GM21447 (cell line): ENCODE results near the gene ZNF518B.
"Not testable (repeated sequence)": the region's sequence is repeated elsewhere in the genome, so short reads cannot be mapped to it uniquely, and the experiment has no call there.

Source experiments
- ATAC-seq: cut with Tn5 transposase; IDR thresholded peaks from one replicate; pipeline ENCODE4 v1.9.1; 2021; ENCODE audit not compliant: unreplicated experiment

The ZNF518B gene

DNA sequence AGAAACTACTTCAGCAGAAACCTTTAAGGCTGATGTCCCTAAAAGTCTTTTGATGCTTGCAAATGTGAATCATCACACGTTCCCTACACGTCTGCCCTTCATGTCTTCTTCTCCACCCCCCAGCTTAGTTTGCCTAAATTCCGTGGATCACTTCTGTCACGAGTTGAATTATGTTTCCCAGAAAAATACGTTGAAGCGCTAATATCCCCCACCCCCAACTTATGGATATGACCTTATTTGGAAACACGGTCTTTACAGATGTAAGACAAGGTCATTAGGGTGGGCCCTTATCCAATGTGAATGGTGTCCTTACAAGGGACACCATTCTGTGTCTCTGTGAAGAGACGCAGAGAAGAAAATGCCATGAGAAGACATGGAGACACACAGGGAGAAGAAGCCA lies 2.1 kb upstream of the ZNF518B start:
- ATAC-seq = no peak

DNA sequence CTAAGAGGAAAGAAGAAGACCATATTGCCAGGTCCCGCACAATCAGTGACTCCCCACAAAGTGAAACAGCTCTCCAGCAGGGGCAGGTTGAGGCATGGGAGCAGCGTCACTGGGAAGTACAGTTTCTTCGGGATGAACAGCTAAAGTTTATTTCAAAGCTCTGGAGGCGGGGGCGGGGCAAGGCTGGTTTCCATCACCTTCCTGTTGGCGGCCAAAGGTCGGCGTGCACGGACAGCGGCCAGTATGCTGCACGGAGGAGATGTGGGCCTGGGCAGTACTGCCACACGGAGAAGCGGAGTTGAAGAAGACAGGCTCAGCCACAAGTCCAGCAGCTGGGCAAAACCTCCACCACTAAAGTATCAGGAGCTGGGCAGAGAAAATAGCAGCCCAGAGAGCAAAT lies 951 bp upstream of the ZNF518B start:
- ATAC-seq = no peak

DNA sequence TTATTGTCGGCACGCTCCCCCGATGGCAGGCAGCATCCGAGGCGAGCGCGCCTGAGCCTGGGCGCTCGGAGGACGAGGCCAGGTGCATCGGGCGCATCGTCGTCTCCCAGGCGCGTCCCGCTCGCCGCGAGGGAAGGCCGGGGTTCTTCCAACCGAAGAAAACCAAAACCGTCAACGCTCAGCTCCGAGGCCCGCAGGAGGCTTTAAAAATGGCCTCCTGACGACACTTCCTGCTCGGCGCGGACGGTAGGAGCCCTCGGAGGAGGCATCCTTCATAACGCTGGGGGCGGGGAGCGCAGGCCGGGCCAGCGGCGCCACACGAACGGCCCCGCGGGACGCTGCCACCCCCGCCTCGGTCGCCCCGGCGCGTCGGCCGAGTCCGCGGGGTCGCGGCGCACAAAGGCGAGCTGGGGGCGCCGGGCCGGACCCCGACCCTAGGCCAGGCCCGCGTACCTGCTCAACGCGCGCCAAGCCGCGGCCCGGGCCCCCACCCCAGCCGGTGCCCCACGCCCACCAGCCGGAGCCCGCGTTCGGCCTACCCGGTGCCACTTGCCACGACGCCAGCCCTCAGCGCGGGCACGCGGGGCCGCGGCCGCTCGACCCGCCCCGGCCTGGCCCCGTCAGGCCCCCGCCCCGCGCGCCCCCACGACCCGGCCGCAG lies 501 bp downstream of the ZNF518B start:
- peak; percentile 66 for ATAC-seq

DNA sequence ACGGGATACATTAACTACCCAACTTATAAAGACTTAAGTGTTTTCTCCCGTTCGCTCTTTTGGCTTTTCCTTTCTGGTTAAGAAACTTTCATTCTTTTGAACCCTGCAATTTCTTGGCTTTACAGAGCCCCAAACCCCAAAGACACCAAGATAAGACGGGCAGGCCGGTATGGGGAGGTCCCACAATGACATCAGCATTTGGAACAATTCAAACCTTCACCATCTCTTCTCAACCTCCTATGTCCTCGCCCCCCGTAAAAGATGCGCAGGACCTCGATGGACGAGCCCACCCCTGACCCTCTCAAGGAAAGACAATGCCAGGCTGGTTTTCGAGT lies 999 bp downstream of the ZNF518B start:
- ATAC-seq = no peak

DNA sequence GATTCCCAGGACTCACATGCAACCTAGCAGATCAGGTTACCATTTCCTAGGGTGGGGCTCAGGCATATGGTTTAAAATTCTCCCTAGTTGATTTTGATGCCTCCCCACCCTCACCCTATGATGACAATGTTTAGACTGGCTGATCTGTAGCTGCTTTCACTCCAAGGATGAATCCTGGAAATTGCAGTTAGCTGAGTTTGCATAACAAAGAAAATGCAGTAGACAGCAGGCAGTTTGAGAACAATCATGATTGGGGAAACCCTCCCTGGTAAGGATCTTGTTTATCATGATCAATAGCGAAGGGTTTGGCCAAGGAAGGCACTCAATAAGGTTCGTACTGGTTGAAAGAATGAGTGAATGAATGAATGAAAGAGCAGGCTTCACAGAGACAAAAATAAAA lies 2.1 kb downstream of the ZNF518B start:
- no peak for ATAC-seq

DNA sequence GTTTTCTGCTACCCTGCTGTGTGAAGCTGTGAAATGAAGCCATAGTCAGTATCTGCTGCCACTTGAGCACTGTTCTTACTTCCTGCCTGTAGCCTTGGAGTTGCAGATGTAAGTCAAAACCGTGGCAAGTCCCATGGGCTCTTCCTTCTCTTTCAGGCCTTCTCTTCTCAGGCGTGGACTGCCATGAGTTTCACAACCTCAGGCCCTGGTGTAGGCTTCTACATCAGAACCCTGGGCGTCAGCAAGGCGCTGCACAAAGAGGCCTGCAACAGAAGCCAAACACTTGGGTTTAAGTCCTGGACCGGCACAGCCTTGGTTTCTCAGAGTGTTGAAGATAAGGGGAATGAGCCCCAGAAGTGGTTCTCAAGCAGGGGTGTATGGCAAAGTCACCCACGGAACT lies 2.5 kb downstream of the ZNF518B start:
- ATAC-seq = no peak

DNA sequence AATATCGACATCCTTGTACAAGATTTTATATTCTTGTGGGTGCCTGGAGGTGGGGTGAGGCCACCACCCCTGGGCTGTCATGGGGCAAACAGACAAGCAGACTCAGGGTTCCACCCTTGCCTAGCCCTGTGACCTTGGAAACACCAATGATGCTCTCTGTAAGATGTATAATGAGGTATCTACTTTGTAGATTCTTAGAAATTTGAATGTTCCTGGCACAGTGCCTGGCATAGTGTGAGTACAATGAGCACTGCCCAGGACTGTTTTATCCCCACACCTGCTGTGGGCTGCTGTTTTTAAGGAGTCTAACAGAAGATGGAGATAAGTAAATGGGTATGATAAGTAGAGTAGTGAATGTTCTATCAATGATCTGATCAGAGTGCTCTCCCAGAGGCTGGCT lies 3.1 kb downstream of the ZNF518B start:
- ATAC-seq = no peak

DNA sequence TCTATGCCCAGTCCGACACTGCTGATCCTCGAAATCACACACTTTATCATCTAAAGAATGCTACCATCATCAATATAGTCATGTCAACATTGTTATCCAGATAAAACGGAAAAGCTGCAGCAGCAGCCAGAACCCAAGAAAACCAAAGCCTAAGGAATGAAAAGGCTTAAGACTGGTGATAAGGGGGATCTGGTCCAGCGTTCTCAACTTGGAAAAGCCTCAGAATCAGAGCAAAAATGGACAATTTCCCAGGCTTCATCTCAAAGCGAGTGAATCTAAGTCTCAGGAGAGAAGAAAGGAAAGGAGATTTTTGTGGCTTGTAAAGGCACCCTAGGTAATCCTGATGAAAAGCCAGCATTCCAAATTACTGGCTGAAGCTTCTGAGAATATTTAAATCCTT lies 8.2 kb downstream of the ZNF518B start:
- ATAC-seq = no peak

DNA sequence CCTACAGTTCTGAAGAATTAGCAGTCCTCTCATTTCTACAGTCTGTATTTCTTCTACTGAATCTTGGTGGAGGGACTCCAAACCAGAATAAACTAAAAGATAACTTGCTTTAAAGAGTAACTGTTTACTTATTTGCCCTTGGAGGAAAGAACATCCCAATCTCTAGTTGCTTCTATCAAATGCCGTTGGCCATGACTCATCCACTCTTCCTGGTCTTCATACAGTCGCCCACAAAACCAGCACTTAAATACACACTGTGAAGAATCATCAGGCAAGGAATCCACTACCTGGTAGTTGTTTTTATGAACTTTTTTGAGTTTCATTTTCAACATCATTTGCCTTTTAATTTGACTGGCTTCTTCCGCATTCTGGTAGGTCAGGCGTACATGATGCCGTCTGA lies 14.2 kb downstream of the ZNF518B start:
- ATAC-seq = no peak

DNA sequence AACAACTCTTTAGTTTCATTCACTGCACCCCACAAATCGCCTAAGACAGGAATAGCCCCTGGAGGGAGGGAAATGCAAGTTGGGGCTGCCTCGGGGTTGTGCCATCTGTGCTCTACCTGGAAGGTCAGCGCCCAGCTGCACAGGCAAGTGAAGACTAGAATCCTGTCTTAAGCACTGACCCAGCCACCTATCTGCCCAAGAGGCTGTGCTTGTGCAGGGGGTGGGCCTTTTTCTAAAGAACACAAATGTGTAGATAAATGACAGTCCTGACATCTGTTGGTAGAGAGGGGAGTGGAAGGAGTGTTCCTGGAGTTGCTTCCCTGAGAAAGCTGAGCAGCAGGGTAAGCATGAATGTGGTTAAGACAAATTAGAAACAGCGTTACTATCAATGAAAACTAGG lies 15.7 kb downstream of the ZNF518B start:
- ATAC-seq = no peak

DNA sequence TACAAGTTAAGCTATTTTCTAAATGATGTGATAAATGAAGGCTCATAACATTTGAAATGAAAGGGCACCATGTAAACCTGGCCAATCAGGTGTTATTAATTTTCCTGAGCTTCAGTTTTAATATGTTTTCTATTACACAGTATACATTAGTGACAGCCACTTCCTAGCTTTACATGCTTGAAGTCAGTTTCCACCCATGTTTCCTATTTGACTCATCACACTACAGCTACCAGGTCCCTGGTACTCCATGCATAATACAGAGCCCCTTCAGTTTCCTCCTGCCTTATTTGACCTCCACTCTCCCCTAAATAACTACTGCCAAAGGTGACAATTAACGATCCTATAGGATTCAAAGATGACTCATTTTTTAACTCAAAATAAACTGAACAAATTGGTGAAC lies 18.3 kb downstream of the ZNF518B start:
- ATAC-seq = no peak

DNA sequence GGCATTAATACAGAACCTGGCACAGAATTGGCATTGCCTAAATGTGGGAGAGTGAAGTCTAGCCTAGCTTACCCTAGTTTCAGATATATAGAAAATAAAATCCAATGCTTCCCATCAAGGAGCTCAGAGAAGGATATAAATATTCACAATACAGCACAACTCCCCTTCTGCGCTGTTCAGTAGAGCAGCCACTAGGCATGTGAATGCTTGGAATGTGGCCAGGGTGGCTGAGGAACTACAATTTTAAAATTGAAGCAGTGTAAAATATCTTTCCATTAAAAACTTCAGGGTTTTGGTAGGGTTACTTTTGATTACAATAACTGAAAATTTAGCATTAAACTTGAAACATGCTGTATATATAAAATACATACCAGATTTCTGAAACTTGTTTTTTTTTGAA lies 19.5 kb downstream of the ZNF518B start:
- ATAC-seq = no peak

DNA sequence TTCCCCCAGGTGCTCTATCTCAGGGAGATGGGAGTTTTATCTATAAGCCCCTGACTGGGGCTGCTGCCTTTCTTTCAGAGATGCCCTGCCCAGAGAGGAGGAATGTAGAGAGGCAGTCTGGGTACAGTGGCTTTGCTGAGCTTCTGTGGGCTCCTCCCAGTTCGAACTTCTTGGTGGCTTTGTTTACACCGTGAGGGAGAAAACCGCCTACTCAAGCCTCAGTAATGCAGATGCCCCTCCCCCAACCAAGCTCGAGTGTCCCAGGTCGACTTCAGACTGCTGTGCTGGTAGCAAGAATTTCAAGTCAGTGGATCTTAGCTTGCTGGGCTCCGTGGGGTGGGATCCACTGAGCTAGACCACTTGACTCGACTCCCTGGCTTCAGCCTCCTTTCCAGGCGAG lies 29.5 kb downstream of the ZNF518B start:
- not testable (repeated sequence) for ATAC-seq

DNA sequence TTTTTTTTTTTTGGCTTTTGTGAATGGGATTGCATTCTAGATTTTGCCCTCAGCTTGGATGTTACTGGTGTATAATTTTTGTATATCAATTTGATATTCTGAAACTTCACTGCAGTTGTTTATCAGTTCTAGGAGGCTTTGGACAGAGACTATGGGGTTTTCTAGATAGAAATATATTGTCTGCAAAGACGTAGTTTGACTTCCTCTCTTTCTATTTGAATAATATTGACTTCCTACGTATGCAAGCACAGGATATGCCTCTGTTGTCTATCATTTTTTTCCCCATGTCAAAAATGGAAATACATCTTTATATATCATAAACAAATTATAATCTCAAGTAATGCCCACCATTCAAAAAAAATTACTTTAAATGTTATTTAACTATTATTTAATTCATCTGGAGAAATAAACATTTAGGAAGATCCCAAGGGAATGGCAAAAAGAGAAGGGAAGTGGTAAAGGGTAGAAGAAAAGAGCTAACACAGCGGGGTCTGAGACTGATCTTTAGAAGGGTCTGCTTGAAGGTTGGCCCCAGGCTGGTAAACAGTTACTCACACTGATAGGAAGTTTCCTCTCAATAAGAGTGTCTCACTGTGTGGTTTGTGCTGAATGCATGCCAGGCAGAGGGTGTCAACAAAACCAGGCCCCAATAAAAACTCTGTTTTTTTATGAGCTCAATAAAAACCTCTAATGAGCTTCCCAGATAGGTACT lies 35.7 kb downstream of the ZNF518B start:
- no peak for ATAC-seq

DNA sequence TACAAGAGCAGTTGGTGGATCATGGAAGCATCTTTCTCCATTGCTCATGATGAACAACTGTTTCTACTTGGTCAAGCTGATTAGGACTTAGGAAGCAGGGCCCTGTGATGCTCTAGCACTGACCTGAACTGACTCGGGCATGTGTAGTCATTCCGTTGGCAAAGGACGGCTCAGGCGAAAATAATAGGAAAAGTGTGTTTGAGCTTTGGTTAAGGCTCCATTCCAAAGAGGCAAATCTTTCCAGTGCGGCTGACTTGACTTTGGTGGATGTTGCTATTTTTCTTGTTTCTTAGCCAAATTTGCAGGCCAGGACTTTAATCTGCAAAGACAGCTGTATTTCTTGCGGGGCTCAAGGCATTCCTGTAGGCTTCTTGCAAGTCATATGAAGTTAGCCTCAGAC lies 39.5 kb downstream of the ZNF518B start:
- no peak for ATAC-seq

DNA sequence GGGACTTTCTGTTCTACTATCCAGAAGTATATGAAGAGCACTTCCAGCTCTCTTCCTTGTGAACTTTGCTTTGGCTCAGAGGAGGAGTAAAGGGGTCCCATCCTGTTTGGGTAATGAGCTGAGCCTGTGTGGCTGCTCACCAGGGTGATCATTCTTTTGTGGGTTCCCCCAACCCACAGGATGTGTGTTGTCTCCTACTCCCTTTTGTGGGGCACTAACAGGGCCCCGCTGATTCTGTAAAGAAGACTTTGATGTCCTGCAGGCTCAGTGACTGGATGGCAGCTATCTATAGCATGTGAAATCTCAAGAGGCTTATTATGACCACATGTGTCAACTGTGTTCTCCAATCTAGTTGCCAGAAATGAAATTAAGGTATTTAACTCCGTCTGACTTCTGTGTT lies 40.8 kb downstream of the ZNF518B start:
- no peak for ATAC-seq

DNA sequence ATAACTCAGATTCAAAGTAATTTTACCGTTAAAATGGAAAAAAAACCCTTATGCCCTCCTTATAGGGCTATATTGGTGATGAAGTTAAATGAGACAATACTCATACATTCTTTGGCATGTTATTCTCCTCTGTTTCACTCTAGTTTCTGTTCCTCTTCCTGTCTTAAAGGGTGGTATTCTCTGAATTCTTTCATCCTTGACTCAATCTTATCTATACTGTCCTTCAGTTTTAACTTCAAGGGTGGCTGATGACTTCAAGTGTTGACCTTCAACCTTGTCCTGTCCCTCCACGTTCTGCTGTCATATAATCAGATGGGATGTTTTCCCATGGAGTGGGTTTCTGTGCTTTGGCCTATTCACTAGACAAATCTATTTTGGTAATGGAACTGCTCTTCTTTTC lies 44.0 kb downstream of the ZNF518B start:
- ATAC-seq = peak; percentile 82

DNA sequence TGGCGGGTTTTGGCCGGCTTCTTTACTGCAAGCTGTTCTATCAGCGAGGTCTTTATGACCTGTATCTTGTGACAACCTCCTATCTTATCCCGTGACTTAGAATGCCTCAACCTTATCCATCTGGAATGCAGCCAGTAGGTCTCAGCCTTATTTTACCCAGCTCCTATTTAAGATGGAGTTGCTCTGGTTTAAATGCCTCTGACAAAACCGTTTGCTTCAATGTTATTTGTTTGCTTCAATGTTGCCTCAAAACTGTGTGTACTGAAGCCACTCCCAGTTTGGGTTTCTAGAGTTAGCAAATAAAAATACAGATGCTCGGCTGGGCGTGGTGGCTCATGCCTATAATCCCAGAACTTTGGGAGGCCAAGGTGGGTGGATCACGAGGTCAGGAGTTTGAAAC lies 51.6 kb downstream of the ZNF518B start:
- no peak for ATAC-seq

DNA sequence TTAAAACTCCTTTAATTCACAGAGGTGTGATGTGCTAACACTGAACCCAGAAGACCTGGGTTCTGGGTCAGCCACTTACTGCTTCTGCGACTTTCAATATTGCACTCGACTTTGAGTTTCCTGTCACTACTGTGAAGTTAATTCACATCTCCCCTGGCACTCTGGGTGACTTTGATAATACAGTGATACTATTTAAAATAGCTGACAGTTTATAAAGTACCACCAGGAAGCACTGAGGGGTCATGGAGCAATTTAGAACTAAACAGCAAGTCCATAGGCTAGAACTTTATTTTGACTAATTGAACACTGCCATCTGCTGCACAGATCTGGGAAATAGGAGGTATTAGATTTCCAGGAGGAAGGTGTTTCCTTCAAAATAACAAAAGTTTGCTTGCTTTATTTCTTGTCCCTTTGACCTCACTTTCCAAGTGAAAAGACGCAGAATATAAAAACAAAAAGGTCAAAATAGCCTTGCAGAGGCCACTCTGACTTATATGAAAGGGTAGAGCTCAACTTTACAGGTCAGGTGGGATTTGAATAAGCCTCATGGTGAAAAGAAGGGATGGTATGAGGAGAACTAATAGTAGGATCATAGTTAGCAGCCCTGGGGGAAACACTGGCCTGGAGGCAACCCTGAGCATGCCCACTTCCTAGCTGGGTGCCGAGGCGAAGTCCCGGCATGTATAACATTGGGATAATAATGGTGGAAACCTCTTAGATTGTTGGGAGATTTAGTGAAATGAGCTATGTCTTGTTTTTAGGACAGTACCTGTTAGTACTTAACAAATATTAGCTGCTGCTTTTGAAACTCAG lies 53.4 kb downstream of the ZNF518B start:
- no peak for ATAC-seq

DNA sequence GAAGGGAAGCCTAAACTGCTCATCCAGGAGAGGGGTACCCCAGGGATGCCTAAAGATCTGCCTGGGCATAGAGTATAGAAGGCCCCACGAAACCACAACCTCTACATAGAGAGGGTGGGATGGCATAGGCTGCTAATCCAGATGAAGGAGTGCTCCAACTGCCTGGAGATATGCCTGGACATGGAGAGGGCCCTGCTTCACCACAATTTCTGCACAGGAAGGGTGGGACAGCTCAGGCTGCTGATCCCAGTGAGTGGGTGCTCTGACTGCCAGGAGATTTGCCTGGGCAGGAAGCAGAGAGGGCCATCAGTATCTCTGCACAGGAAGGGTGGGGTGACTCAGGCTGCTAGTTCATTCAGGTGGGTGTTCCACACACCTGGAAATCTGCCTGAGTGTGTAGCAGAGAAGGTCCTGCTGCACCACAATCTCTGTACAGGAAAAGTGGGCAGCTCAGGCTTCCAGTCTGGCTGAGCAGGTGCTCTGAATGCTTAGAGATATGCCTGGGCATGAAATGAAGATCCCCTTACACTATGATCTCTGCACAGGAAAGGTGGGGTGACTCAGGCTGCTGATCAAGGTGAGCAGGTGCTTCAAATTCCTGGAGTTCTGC lies 61.1 kb downstream of the ZNF518B start:
- ATAC-seq = no peak
